HG03196 (cell line): ENCODE data around the gene CCDC87.
"Not testable (repeated sequence)": the region's sequence is repeated elsewhere in the genome, so short reads cannot be mapped to it uniquely, and the experiment has no call there.

Experiments
- ATAC-seq: cut with Tn5 transposase; IDR thresholded peaks from one replicate; pipeline ENCODE4 v1.9.1; 2021; ENCODE audit not compliant: unreplicated experiment

The CCDC87 gene

DNA sequence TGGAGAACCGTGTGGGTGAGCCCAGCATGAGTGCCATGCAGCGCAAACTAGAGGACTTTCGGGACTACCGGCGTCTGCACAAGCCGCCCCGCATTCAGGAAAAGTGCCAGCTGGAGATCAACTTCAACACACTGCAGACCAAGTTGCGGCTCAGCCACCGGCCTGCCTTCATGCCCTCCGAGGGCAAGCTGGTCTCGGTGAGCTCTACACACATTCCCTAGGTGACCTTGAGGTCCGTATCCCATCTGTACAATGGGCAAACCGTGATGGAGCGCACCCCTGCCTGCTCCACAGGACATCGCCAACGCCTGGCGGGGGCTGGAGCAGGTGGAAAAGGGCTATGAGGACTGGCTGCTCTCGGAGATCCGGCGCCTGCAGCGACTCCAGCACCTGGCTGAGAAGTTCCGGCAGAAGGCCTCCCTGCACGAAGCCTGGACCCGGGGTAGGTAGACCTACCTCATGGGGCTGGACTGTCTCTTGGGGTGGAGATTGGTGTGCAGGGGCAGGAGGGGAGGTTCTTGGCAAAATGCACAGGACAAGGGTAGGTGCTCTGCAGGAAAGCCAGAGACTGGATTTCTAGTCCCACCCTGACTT, 35.0 kb downstream of the CCDC87 start:
- no peak for ATAC-seq

GRCh38 chr11:66556086-66556485, 36.8 kb downstream of the CCDC87 start:
- no peak for ATAC-seq

DNA sequence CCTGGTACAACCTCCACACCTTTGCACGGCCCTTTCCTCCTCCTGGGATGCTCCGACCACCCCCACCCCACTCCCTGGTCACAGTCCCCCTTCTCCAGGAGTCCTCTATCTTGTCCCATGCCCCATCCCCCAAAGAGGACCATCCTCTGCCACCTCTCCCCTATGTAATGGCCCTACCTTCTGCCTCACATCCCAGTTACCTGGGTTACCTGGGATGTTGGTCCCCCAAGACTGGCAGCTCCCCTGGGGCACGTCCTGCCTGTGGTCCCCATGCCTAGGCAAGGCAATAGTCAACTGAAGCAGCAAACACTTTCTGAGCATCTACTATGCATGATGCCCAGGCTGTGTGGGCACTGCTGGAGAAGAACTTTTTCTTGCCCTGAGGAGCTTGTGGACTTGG, 37.4 kb downstream of the CCDC87 start:
- no peak for ATAC-seq

- no peak for ATAC-seq
Measured at GRCh38 chr11:66554602-66555001, 38.3 kb downstream of the CCDC87 start.

DNA sequence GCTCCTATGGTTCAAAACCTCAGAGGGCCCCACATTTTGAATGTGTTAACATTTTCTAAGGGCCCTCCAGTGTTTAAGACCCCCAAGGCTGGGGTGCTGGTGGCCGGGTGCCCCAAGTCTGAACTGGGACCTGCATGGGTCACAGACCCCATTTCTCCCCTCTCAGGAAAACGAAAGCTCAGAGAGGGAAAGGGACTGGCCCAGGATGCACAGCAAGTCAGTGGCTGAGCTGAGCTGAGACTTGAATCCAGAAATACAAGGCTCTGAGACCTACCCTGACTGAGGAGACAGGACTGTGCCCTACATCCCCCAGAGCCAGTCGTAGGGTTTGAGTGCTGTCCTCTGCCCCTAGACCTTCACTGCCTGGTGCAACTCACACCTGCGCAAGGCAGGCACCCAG, 42.0 kb downstream of the CCDC87 start:
- ATAC-seq: no peak

GRCh38 chr11:66549696-66550095, 43.2 kb downstream of the CCDC87 start:
- no peak for ATAC-seq

DNA sequence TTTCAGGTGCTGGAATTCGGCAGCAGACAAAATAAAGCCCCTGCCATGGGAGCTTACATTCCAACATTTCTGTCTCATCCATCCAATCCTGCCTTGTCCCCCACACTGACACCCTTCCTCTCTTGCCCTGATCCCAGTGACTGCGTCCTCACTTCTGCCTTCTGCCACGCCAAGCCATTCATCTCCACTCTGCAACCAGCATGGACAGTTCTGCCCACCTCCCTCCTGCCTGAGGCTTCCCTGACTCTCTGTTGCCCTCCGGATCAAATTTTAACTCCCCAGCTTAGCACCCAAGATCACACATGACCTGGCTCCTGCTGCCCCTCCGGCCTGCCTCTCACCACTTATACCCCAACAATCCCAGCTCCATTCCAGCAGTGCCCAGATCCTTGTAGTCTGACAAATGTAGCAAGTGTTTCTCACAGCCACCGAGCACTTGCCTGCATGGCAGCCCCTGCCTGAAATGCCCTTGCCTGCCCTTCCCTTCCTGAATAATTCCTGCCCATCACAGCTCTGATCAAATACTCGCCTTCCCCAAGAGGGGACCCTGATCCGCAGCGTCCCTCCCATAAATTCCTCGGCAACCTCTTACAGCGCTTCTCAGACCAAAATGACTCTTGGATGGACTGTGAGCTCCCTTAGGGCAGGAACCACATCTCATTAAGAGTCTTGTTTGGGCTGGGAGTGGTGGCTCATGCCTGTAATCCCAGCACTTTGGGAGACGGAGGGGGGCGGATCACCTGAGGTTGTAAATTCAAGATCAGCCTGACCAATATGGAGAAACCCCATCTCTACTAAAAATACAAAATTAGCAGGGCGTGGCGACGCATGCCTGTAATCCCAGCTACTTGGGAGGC, 43.9 kb downstream of the CCDC87 start:
- no peak for ATAC-seq

DNA sequence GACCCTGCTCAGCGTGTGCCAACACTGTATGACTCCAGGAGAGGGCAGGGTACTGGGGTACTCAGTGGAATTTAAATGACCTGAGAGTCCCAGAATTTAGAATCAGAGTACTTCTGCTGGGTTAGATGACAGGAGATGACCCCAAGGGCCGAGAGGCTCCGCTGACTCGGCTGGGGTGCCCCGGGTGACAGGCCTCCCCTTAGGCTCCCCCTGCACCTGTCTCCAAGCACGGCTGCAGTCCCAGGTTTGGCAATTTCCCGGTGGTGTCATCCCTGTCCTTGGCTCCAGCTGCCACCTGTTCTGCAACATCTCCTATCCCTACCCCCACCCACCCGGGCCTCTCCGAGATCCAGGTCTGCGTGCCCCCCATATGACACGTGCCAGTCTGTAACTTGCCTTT, 44.8 kb downstream of the CCDC87 start:
- no peak for ATAC-seq

DNA sequence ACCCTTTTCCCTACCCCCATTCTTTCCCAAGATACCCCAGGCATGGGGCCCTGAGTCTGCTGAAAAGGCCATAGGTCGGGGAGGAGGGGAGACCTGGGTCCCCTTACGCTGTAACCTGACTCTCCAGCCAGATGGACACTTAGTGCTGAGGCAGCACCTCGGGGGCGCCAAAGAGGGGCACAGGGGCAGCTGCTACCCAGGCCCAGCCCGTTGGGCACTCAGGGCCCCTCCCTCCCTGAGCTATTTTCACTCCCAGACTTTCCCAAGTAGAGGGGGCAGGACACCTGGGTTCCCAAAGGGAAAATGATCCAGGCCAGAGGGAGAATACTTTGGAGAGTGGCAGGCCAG, 45.2 kb downstream of the CCDC87 start:
- ATAC-seq: no peak

GRCh38 chr11:66546966-66547661, 45.7 kb downstream of the CCDC87 start:
- no peak for ATAC-seq

GRCh38 chr11:66546368-66546965, 46.4 kb downstream of the CCDC87 start, which contains the start of gene ACTN3:
ACTN3 (plus strand) TSS chr11:66546903; CDS start chr11:66546938, 35 bp downstream.
- no peak for ATAC-seq

DNA sequence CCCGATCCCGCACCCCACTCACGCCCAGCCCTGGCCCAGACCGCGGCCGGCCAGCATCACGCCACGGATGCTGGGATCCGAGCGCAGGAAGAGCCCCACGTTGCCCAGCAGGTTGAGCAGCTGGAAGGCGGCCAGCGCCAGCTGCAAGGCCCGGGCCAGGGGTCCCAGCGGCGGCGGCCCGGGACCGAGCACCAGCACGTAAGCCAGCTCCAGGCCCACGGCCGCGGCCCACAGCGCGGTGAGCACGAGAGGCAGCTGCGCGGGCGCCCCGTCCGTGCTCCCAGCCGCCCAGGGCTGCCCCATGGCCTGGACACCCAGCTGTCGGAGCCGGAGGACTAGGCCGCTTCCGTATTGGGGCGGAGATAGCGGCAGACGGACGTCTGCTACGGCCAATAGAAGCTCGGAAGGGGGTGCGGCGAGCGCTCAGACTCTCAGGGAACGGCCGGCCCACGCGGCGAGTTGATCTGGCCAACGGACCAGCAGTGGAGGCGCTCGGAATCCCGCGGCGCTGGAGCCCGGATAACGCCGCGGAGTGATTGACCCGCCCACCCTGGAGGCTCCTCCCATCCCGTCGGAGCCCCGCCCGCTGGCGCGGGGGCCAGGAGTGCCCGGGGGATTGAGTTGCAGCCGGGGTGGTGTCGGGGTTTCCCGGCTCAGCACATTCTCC, 47.0 kb downstream of the CCDC87 start, which contains the start of gene ZDHHC24:
Gene ZDHHC24 (minus strand): TSS at position 348 of the 667 bp plus-strand sequence. CDS start 45 bp downstream, at position 303.
- peak; percentile 83 for ATAC-seq

- not testable (repeated sequence) for ATAC-seq
Measured at GRCh38 chr11:66544952-66545351, 47.9 kb downstream of the CCDC87 start.

DNA sequence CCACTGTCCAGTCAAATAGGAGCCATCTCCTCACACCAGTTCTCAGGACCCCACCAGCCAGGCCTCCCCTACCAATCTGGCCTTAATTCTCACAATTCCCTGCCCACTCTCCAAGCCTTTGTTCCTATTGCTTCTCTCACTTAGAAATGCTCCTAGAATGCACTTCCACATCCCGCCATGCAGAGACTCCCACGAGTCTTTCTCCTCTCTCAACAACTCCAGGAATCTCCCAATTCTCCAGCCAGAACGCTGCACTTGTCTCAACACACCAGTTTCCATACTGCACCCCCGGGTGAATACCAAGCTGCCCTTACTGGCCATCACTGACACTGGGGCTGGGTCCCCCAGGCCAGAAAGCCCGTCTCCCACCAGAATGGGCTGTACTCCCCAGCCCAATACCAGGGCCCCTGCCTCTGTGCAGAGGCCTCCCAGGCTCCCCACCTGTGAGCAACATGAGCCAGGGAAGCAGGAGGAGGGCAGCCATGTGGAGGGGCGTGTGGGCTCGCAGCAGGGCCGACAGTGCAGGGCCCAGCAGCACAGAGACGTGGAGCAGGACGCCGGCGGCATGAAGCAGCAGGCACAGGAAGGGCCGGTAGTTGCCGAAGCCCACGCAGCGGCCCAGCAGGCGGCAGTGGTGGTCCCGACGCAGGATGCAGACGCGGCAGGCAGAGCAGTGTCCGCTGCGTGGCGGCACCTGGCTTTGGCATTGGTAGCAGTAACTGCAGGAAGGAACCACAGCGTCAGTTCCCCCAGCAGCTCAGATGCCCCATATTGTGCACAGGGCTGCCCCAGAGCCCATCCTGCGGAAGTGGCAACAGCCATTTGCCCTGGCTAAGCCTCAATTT, 49.4 kb downstream of the CCDC87 start:
- no peak for ATAC-seq

- ATAC-seq: no peak
Measured at GRCh38 chr11:66542362-66542761, 50.5 kb downstream of the CCDC87 start.

- ATAC-seq: no peak
Measured at GRCh38 chr11:66541892-66542291, 51.0 kb downstream of the CCDC87 start.

- not testable (repeated sequence) for ATAC-seq
Measured at GRCh38 chr11:66540598-66540997, 52.3 kb downstream of the CCDC87 start.
